ACC112 (cell line): ENCODE results near the gene C22orf39.
A peak's percentile ranks its signal among the peaks of the same experiment; 100 is the strongest.

Source experiments
- H2AFZ ChIP-seq: fragments of 200-600 bp; sonication (generic); one replicate; pipeline ENCODE4 v1.6.0; 2017; ENCODE audit warnings: antibody characterized with exemption, low read length; ENCODE audit not compliant: unreplicated experiment
- H3K27ac ChIP-seq: fragments of 200-600 bp; sonication (generic); 2 replicates; pipeline ENCODE4 v1.5.1; 2014; ENCODE audit warnings: low read depth, mild to moderate bottlenecking, antibody characterized with exemption, low read length, moderate library complexity
- H3K27me3 ChIP-seq: fragments of 200-600 bp; sonication (generic); 2 replicates; pipeline ENCODE4 v1.6.1; 2014; ENCODE audit warnings: mild to moderate bottlenecking, antibody characterized with exemption, low read length, moderate library complexity, mixed read lengths; ENCODE audit not compliant: insufficient read depth
- H3K36me3 ChIP-seq: fragments of 200-600 bp; sonication (generic); 2 replicates; pipeline ENCODE4 v1.6.1; 2016; ENCODE audit warnings: mild to moderate bottlenecking, antibody characterized with exemption, low read length, moderate library complexity, mixed read lengths; ENCODE audit not compliant: insufficient read depth
- H3K4me1 ChIP-seq: fragments of 200-600 bp; sonication (generic); one replicate; pipeline ENCODE4 v1.6.1; 2016; ENCODE audit warnings: low read length, mixed read lengths; ENCODE audit not compliant: insufficient read depth, unreplicated experiment, control insufficient read depth
- H3K4me3 ChIP-seq: fragments of 200-600 bp; sonication (generic); 2 replicates; pipeline ENCODE4 v1.5.1; 2014; ENCODE audit warnings: mild to moderate bottlenecking, low read depth, low read length
- H3K79me2 ChIP-seq: fragments of 200-600 bp; sonication (generic); one replicate; pipeline ENCODE4 v1.6.0; 2016; ENCODE audit warnings: low read length; ENCODE audit not compliant: control insufficient read depth, unreplicated experiment, insufficient read depth

C22orf39 gene

GRCh38 chr22:19464546-19464945 is 17.0 kb upstream of the C22orf39 start:
- Histone ChIP-seq H3K27ac (peak overlapping the region; percentile 66; the same call in 1 of the 2 replicates), H3K4me3 (no peak overlapping the region), H3K27me3 (no peaks in the 10 kb centered on the region), H3K4me1 (peaks cover 4% of the 10 kb centered on the region), H3K36me3 (peaks cover 4% of the 10 kb centered on the region; the same call in 1 of the 2 replicates), H2AFZ (no peak overlapping the region), H3K79me2 (no peaks in the 10 kb centered on the region)

GRCh38 chr22:19463491-19464469 is 16.3 kb upstream of the C22orf39 start:
- H3K4me1 ChIP-seq: peaks cover 4% of the 10 kb centered on the region
- peaks cover 4% of the 10 kb centered on the region; the same call in 1 of the 2 replicates for H3K36me3 ChIP-seq
- peak overlapping the region; percentile 66 for H3K27ac ChIP-seq
- H3K4me3 ChIP-seq: no peak overlapping the region
- no peak overlapping the region for H2AFZ ChIP-seq
- H3K79me2 ChIP-seq: no peaks in the 10 kb centered on the region
- H3K27me3 ChIP-seq: no peaks in the 10 kb centered on the region

GRCh38 chr22:19463008-19463407 is 15.5 kb upstream of the C22orf39 start:
- H3K36me3 ChIP-seq: peaks cover 4% of the 10 kb centered on the region; the same call in 1 of the 2 replicates
- no peak overlapping the region for H2AFZ ChIP-seq
- no peak overlapping the region for H3K4me3 ChIP-seq
- no peaks in the 10 kb centered on the region for H3K79me2 ChIP-seq
- H3K27me3 ChIP-seq: no peaks in the 10 kb centered on the region
- H3K4me1 ChIP-seq: peaks cover 4% of the 10 kb centered on the region
- H3K27ac ChIP-seq: no peak overlapping the region

- peaks cover 4% of the 10 kb centered on the region for H3K4me1 ChIP-seq
Measured at GRCh38 chr22:19461506-19461905, 14.0 kb upstream of the C22orf39 start.

GRCh38 chr22:19460036-19460435 is 12.5 kb upstream of the C22orf39 start:
- Histone ChIP-seq H3K27me3 (no peaks in the 10 kb centered on the region), H3K36me3 (peaks cover 5% of the 10 kb centered on the region; the same call in 1 of the 2 replicates), H3K79me2 (no peaks in the 10 kb centered on the region), H3K4me1 (peaks cover 16% of the 10 kb centered on the region), H3K4me3 (no peak overlapping the region), H3K27ac (no peak overlapping the region), H2AFZ (no peak overlapping the region)

More at GRCh38 chr22:19461506-19461905, 14.0 kb upstream of the C22orf39 start:
- H3K36me3 ChIP-seq: peaks cover 4% of the 10 kb centered on the region; the same call in 1 of the 2 replicates
- no peak overlapping the region for H3K4me3 ChIP-seq
- no peak overlapping the region for H2AFZ ChIP-seq
- H3K27me3 ChIP-seq: no peaks in the 10 kb centered on the region
- no peak overlapping the region for H3K27ac ChIP-seq
- H3K79me2 ChIP-seq: no peaks in the 10 kb centered on the region

- Histone ChIP-seq H2AFZ (no peak overlapping the region), H3K79me2 (no peaks in the 10 kb centered on the region), H3K36me3 (peaks cover 6% of the 10 kb centered on the region; the same call in 1 of the 2 replicates), H3K27ac (no peak overlapping the region), H3K4me1 (peaks cover 13% of the 10 kb centered on the region), H3K4me3 (no peak overlapping the region), H3K27me3 (no peaks in the 10 kb centered on the region)
Measured at GRCh38 chr22:19457828-19458428, 10.4 kb upstream of the C22orf39 start.

GRCh38 chr22:19456541-19456940 is 9.0 kb upstream of the C22orf39 start:
- H2AFZ ChIP-seq: no peak overlapping the region
- no peaks in the 10 kb centered on the region for H3K79me2 ChIP-seq
- peaks cover 13% of the 10 kb centered on the region for H3K4me1 ChIP-seq
- H3K4me3 ChIP-seq: no peak overlapping the region
- H3K36me3 ChIP-seq: peaks cover 11% of the 10 kb centered on the region; the same call in 1 of the 2 replicates
- no peaks in the 10 kb centered on the region for H3K27me3 ChIP-seq
- no peak overlapping the region for H3K27ac ChIP-seq

GRCh38 chr22:19455585-19456370 is 8.3 kb upstream of the C22orf39 start:
- H3K27me3 ChIP-seq: no peaks in the 10 kb centered on the region
- H3K27ac ChIP-seq: no peak overlapping the region
- no peak overlapping the region for H2AFZ ChIP-seq
- H3K36me3 ChIP-seq: peaks cover 12% of the 10 kb centered on the region; the same call in 1 of the 2 replicates
- no peak overlapping the region for H3K4me3 ChIP-seq
- no peaks in the 10 kb centered on the region for H3K79me2 ChIP-seq
- H3K4me1 ChIP-seq: peaks cover 13% of the 10 kb centered on the region

GRCh38 chr22:19455033-19455432 is 7.5 kb upstream of the C22orf39 start:
- Histone ChIP-seq H3K79me2 (no peaks in the 10 kb centered on the region), H3K27ac (no peak overlapping the region), H3K36me3 (peaks cover 12% of the 10 kb centered on the region; the same call in 1 of the 2 replicates), H2AFZ (no peak overlapping the region), H3K4me3 (no peak overlapping the region), H3K27me3 (no peaks in the 10 kb centered on the region), H3K4me1 (peaks cover 13% of the 10 kb centered on the region)

- Histone ChIP-seq H3K27ac (no peak overlapping the region), H3K36me3 (peaks cover 12% of the 10 kb centered on the region; the same call in 1 of the 2 replicates), H3K4me3 (no peak overlapping the region), H2AFZ (no peak overlapping the region), H3K27me3 (no peaks in the 10 kb centered on the region), H3K79me2 (no peaks in the 10 kb centered on the region), H3K4me1 (peaks cover 13% of the 10 kb centered on the region)
Measured at GRCh38 chr22:19454156-19454555, 6.6 kb upstream of the C22orf39 start.
